OCI-M2 (cell line): ENCODE measurements around the gene EVI5L.
A peak's percentile ranks its signal among the peaks of the same experiment; 100 is the strongest.
"Not testable (repeated sequence)": the region's sequence is repeated elsewhere in the genome, so short reads cannot be mapped to it uniquely, and the experiment has no call there.

Experiments used
- DNase-seq: peaks from one replicate; lab custom pipeline; 2025; ENCODE audit not compliant: unreplicated experiment; lab: John Stamatoyannopoulos, UW

EVI5L gene

DNA sequence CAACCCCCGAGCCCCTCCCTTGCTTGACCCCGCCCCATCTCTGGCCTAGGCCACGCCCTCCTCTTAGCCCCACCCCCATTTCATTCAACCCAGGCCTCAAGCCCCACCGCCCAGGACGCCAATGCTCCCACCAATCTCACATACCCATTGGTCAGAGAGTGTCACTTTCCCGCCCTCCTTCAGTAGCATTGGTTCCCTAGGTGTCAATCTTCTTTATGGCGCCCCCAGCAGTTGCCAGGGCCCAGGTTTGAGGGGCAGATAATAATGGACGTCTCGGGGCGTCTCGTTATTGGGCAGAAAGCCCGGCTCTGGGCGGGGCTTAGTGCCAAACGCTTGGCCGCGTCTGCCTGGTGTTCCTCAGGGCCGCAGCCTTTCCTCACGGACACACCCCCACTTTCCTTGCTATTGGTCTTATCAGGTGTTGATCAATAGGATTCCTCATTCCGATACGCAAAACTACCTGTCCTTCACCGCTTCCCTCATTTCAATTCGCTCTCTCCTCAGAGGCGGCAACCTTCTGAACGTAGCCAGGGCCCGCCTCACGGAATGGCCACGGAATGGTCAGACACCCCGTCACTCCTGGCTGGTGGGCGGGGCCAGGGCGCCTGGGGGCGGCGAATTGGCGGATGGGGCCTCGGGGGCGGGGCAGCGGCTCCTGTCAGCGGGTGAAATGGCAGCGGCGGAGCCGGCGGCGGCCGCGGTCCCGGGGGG is at the start of gene EVI5L:
Gene EVI5L, plus strand, starts transcription at position 658 of the 711 bp plus-strand sequence. CDS start 16,325 bp downstream, outside the sequence.
- DNase-seq, result peak; percentile 91

DNA sequence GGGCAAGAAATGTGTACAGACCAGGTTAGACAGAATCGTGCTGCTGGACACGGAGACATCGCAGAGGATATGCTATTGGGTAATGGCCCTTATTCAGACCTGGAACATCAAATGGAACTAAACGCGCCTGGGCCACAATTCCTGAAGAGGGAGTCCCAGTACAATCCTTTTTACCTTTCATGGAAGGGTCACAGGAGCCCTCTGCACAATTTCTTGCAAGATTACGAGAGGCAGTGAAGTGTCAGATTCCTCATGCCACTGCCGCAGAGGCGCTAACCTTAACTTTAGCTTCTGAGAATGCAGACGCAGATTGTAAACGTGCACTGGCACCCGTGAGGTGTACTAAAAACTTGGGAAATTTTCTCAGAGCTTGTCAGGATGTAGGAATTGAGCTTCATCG is 48.9 kb upstream of the EVI5L start:
- DNase-seq, result no peak

DNA sequence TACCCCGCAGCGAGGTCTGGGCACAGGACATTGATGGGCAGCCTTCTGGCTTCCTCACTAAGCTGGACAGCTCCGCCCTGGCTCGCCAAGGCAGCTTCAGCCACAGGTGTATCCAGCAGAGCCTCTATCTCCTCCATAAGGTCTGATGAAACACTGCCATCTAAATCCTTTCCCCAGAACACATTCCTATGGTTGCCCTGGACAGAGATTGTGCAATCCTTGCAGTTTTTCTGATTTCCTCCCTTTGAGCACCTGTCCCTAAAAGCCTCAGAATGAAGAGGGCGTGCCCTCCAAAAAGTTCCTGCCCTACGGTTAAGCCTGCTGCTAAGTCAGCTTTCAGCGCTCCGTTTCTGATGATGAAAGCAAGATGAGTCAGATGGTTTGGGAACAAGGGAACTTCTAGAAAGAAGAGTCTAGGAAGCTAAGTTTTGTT is 46.0 kb upstream of the EVI5L start:
- DNase-seq, result no peak

DNA sequence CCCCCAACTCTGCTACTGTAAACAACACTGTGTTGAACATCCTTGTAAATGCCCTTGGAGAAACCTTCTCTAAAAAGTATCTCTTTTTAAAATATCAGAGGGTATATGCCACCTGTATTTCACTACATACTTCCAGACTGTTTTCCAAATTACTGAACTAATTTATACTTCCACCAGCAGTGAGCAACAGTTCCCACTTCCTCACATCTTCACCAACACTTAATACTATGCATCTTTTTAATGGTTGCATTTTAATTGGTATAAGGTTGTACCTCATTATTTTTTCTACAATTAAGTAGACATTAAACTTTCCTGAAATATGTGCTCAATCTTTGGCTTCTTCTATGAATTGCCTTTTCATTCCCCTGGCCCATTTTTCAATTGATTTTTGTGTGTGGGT is 45.2 kb upstream of the EVI5L start:
- no peak for DNase-seq

DNA sequence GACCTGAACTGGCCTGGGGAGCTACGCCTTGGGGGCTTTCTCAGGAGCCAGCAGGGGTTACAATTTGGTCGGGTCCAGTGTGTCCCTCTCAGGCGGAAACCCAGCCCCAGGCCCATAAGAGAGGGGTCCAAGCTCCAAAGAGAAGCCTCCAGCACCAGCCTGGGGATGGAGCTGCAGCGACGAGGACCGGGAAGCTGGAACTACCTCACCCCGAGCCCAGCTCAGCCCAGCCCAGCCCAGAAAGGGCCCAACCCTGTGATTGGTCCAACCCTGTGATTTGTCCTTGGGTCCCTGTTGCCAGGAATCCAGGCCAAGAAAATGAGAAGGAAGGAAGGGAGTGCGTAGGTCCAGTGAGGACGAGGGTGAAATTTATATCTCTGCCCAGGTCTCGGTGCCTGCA is 42.9 kb upstream of the EVI5L start:
- no peak for DNase-seq

DNA sequence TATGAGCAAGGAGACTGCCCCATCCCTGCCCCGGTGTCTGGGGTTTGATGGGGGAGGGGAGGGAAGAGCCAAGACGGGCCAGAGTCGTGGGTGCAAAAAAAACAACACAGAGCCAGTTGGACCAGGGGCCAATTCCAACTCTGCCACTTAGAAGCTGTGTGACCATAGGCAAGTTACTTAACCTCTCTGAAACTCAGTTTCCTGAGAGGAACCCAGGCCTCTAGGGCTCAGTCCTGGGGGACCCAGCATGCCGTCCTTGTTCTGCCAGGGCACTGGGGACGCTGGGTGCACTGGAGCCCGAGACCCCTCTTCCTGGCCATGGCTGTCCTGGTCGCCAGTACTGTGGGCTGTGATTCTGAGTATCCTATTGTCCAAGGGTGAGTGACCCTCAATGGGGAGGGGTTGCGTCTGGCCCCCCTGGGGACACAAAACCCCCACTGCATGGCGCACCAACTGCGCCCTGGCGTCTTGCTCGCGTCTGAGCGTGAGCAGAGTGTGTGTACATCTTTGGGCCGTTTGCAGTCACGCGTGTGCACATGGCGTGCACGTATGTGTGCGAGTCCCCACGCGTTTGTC is 42.3 kb upstream of the EVI5L start:
- DNase-seq, result no peak

DNA sequence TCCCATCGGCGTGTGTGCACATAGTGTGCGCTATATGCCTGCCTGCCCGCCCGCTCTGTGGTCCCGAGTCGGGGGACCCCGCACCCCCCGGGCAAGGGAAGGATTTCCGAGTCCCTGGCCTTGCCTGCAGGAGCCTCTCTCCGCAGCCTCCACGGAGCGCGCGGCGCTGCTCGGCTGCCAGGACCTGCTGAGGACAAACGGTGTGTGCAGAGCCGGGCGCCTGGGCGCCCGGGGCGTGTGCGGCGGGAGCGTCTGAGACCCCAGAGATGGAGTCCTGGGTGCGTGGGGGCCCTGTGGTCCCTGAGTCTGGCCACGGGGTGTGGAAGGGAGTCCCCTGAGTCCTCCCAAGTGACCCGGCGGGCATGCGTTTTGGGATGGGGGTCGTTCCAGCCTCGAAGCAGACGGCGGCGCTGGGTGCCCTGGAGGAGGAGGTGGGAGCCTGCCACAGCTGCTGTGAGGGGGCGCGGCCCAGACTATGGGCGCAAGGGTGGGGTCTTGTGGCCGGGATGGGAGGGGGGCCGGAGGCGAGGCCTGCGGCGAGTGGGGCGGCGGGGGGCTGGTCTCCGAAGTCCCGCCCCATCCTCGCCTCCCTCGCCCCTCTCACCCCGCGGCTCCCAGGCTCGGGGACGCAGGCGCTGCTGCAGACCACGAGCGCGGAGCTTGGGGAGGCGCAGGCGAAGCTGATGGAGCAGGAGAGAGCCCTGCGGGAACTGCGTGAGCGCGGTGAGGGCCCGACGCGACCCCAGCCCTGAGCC is 41.7 kb upstream of the EVI5L start:
- DNase-seq, result no peak

DNA sequence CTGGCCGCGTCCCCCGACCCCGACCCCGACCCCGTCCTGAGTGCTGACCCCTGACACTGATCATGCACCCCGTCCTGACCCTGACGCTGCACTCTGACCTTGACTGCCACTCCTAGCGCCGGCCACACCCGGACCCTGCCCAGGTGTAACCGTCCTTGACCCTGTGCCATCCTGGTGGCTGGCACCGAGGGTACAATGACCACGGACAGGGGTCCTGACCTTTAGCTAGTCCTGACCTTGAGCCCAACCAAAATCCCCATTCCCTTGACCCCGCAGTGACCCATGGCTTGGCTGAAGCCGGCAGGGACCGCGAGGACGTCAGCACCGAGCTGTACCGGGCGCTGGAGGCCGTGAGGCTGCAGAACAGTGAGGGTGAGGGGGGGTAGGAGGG is 41.1 kb upstream of the EVI5L start:
- DNase-seq, result no peak

DNA sequence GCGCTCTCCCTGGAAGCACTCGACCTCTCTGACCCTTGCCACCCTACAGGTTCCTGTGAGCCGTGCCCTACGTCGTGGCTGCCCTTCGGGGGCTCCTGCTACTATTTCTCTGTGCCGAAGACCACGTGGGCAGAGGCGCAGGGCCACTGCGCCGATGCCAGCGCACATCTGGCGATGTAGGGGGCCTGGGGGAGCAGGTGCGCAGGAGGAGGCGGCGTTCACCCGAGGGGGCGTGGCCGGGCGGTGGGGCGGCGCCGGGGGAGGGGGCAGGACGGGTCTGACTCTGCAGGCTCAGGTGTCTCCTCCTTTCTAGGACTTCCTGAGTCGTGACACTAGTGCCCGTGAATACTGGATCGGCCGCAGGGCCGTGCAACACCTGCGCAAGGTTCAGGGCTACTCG is 40.6 kb upstream of the EVI5L start:
- no peak for DNase-seq

DNA sequence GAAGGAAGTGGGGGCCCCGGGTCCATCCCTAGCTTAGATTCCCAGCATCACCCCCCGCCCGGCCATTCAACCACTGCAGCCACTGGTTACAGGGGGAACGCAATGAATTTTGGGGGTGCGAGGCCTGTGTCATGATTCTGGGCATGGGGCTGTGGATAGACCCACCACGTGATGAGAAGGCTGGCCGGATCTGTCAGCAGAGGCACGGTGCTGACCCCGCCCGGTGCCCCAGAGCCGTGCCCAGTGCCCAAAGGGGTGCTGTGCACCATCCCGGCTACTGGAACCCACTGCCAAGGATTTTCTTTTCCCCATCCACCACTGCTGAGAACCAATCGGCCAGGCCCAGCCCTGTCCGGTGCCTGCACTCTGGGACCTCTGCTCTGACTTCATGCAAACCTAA is 39.6 kb upstream of the EVI5L start:
- no peak for DNase-seq

DNA sequence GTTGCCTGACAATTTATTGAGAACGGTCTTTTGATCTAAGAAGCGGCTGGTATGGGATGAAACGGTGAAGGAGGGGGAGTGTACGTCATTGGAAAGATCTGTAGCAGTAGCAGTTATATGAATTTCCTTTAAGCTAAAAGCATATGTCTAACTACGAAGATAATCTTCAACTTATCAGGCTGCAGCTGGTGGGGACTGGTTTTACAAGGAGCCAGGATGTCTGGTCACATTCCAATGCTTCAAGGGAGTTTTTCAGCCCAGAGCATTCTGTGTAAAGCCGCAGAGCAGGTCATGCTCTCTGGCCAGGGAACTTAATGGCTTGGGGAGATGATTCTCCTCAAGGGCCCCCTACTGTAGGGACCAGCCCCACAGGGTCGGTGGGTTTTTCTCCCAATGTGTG is 37.7 kb upstream of the EVI5L start:
- peak; percentile 68 for DNase-seq

DNA sequence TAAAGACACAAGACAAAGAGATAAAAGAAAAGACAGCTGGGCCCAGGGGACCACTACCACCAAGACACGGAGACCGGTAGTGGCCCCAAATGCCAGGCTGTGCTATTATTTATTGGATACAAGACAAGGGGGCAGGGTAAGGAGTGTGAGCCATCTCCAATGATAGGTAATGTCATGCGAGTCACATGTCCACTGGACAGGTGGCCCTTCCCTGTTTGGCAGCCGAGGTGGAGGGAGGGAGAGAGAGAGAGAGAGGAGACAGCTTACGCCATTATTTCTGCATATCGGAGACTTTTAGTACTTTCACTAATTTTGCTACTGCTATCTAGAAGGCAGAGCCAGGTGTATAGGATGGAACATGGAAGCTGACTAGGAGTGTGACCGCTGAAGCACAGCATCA is 37.3 kb upstream of the EVI5L start:
- DNase-seq, result not testable (repeated sequence)

DNA sequence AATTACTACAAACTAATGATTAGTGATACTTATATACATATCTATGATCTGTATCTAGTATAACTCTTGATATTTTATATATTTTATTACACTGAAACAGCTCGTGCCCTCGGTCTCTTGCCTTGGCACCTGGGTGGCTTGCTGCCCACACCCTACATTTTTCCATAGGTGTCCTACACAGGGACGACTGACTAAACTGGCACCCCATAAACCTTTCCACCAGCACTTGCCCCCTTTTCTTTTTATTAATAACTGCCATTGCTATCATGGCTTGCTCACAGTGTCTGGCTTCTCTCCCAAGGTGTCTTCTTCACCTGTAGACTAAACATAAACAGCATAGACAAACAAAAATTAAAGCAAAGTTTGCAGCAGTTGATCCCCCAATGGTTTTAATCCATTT is 36.5 kb upstream of the EVI5L start:
- no peak for DNase-seq

DNA sequence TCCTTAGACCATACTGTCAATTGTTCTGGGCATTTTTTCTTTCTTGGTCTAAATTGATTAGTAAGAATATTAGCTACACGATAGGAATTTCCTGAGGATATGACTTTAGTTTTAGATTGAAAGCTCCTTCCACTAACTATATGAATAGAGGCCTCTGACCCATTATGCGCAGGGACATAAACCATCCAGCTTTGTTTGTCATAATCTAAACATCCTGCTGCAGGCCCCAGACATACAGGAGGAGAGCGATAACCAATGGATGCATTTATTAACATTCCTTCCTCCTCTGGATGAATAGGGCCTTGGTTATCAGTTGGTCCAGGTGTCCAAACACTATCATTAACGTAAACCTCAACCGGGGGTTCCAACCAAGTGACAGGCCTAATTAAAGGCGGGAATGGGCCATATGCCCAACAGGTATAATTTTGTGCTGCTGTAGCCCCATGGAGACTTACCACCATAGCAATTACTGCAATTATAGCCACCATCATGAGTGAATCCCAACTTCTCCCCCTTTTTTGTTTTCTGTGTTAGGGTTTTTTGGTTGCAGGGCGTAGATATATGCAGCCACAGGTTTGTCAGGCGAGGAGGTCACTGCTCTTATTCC is 34.4 kb upstream of the EVI5L start:
- no peak for DNase-seq

DNA sequence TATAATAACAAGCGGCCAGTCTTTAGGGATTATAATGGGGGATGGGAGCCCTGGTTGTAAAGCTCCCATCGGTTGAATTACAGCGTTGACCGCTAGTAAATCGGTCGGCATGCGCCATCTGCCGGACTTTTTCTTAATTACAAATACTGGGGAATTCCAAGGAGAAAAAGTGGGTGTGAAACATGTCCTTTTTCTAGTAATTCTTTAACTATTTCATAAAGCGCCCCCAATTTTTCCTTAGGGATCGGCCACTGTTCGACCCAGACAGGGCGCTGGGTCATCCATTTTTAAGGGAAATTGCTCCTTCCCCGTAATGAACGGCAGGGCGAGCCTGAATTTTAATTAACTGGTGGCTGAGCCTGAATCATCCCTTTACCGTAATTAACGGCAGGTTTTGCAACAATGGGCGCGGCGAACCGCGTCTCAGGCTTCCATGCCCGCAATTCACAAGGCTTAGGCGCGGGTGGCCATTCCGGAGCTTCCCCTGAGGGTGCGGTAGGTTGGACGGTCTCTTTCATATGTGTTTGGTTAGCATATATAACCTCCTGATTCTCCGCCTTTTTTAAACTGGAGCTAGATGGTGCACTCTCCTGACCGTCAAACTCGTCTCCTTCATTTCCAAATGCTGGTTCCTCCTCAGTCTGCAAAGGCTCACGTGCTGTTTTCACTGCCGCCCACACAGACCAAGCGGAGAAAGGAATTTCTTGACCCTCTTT is 30.2 kb upstream of the EVI5L start:
- DNase-seq, result peak; percentile 65

DNA sequence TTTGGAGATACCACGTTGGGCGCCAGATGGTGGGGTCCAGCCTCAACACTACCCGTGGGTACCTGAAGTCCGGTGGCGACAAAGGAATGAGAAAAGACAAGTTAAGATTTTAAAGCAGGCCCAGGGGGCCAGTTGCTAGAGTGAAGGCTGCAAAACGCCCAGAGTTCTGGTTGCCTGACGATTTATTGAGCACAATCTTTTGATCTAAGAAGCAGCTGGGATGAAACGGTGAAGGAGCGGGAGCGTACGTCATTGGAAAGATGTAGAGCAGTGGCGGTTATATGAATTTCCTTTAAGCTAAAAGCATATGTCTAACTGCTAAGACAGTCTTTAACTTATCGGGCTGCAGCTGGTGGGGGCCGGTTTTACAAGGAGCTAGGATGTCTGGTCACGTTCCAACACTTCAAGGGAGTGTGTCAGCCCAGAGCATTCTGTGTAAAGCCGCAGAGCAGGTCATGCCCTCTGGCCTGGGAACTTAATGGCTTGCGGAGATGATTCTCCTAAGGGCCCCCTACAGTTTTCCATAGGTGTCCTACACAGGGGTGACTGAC is 28.9 kb upstream of the EVI5L start:
- no peak for DNase-seq

DNA sequence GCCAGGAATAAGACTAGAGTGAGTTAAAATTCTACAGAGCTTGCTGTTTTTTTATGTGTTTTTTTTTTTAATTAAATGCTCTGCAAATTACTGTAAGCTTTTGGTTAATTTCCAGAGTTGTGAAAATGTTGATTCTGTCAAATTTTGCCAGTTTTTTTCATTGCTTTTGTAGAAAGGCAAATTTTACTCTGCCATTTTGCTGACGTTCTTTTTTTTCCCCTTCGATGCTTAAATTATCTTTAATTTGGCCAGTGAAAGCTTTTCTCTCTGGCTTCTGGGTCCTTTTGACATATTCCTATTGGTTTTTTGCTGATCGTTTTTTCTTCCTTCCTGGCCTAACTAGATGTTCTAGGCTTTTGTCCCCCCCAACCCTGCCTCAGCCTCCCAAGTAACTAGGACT is 23.8 kb upstream of the EVI5L start:
- no peak for DNase-seq

DNA sequence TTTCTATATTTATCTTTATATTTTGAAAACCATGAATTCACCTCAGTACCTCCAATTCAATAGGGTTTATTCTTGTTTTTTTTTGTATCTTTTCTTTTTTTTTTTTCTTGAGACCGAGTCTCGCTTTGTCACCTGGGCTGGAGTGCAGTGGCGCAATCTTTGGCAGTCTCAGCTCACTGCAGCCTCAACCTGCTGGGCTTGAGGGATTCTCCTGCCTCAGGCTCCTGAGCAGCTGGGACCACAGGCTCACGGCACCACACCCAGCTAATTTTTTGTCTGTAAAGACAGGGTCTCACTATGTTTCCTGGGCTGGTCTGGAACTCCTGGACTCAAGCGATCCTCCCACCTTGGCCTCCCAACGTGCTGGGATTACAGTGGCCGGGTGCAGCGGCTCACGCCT is 23.1 kb upstream of the EVI5L start:
- no peak for DNase-seq

DNA sequence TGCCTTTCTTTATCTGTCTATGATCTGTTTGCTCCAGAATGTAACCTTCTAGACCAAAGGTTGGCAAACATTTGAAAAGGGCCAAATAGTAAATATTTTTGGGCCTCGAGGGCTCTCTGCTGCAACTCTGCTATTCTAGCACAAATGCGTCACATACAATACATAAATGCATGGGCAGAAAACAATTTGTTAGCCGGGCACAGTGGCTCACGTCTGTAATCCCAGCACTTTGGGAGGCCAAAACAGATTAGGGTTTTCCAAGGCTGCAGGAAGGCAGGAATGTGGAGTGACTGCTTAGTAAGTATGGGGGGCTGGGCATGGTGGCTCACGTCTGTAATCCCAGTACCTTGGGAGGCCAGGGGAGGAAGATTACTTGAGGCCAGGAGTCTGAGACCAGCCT is 21.9 kb upstream of the EVI5L start:
- no peak for DNase-seq

DNA sequence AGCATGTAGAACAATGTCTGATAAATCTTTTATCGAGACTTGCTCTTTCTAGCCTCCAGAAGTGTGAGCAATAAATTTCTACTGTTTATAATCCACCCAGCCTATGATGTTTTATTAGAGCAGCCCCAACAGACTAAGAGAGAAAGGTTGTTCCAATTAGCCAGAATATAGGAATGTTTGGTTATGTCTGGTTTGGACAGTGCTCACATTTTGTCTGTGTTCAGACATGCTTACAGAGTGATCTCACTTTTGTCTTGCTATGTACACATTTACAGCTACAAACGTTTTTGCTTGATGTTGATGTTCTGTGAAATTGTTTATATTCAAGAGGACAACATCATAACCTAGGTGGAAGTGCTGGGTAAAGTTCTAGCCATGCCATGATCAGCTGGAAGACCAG is 18.0 kb upstream of the EVI5L start:
- no peak for DNase-seq

DNA sequence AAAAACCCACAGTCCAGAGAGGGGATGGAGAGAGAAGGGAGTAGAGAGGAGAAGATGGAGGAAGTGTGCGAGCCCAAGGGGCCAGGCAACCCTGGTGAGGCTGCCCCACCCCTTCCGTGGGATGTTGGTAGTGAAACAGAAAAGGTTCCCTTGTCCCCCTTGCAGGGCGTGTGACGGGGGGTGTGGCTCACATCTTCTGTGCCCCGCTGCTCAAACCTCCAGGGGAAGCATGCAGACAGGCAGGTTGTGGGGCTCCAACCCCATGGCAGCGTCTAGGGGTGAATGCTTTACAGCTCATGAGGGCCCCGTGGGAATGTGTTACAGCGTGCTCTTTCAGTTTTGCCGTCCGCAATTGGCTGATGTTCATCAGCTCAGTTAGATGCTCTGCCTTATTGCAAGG is 14.7 kb upstream of the EVI5L start:
- DNase-seq, result no peak
